DND-41 (cell line): ENCODE measurements around the gene DPPA4.

ENCODE experiments used
- EZH2 ChIP-seq: IDR thresholded peaks from 3 replicates; pipeline ENCODE4 v1.6.1; 2012; ENCODE audit warnings: borderline replicate concordance, low read depth, mild to moderate bottlenecking, moderate library complexity, low read length, inconsistent platforms; ENCODE audit not compliant: severe bottlenecking
- TF ChIP-seq, protein P1 (sequence below): IDR thresholded peaks from 2 replicates; pipeline ENCODE4 v1.5.1; 2012; ENCODE audit warnings: borderline replicate concordance, low read length, moderate library complexity, mild to moderate bottlenecking; ENCODE audit not compliant: poor library complexity, severe bottlenecking; ENCODE audit errors: extremely low read depth

DNA sequence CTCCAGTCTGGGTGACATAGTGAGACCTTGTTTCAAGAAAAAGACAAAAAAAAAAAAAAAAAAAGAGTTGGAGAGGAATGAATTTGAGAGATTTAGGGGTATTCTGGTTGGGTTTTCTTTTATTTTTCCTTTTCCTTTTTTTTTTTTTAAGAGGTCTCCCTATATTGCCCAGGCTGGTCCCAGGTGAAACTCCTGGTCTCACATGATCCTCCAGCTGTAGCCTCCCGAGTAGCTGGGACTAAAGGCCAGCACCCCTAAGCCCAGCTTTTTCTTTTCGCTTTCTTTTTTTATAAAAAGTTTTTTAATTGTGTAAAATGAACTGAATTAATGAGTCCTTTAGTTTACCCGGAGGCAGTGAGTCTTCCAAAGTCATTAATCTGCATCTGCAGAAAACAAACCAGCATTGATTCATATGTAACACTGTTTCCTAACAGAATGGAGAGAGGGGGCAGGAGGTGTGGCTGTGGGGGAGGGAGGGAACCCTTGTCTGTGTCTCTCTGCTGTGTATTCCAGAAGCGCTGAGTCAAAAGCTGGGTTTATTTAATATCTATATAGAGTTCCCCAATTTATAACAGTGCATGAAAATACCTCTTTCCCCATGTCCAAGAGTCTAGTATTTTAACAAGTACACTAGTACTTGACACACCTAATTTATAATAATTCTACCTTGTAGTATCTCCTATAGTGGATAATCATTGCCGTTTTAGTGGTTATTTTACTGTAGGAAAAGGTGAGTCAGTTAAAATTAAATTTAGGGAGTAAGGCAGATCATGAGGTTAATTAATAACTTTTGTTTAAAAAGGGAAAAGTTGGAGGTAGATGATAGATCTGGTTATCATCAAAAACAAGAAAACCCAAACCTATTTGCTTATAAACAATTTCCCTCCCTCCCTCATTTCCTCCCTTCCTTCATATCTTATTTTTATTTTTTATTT lies 2.6 kb upstream of the DPPA4 start:
- TF ChIP-seq, protein P1, sequence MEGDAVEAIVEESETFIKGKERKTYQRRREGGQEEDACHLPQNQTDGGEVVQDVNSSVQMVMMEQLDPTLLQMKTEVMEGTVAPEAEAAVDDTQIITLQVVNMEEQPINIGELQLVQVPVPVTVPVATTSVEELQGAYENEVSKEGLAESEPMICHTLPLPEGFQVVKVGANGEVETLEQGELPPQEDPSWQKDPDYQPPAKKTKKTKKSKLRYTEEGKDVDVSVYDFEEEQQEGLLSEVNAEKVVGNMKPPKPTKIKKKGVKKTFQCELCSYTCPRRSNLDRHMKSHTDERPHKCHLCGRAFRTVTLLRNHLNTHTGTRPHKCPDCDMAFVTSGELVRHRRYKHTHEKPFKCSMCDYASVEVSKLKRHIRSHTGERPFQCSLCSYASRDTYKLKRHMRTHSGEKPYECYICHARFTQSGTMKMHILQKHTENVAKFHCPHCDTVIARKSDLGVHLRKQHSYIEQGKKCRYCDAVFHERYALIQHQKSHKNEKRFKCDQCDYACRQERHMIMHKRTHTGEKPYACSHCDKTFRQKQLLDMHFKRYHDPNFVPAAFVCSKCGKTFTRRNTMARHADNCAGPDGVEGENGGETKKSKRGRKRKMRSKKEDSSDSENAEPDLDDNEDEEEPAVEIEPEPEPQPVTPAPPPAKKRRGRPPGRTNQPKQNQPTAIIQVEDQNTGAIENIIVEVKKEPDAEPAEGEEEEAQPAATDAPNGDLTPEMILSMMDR, result no peak
- TF ChIP-seq EZH2, result no peak
